Measurements from ENCODE around the gene PTH1R.

The PTH1R gene

GRCh38 chr3:46930945-46931403 lies 53.5 kb downstream of the PTH1R start:
- no peak for DNase-seq (ENCODE audit: low read depth)

- no peak for DNase-seq (ENCODE audit: low read depth)
Measured at GRCh38 chr3:46931631-46932331, 54.3 kb downstream of the PTH1R start.

DNA sequence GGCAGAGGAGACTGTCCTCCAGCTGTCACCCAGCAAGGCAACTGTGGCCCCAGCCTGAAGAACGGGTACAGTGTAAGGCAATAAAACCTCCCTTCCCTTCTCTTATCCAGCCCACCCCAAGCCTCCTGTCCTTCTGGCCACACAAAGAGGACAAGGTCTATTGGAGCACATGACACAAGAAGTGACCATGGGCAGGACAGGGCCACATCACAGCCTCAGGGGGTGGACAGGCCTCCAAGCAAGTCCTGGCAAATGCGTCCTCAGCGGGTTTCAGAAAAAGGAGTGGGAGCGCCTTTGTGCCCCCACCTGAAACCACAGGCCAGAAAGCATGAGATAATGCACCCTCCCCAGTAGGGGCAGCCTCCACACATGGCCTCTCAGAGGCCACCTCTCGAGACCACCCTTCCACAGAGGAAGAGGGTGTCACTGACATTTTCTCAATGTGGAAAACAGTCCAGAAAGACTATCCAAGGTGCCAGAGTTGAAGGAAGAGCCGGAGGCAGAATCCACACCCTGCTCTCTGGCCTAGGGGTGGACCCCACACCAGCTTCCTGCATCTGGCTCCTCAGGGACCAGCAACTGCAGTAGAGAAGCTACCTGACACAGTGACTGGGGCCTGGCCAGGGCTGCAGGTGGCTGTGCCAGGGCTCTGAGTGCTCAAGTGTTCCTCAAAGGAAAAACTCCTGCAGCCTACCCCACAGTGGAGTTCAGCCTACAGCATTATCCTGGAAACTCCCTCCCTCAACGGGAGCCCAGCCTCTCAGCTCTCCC lies 55.1 kb downstream of the PTH1R start:
- DNase-seq (ENCODE audit: low read depth), result no peak

DNA sequence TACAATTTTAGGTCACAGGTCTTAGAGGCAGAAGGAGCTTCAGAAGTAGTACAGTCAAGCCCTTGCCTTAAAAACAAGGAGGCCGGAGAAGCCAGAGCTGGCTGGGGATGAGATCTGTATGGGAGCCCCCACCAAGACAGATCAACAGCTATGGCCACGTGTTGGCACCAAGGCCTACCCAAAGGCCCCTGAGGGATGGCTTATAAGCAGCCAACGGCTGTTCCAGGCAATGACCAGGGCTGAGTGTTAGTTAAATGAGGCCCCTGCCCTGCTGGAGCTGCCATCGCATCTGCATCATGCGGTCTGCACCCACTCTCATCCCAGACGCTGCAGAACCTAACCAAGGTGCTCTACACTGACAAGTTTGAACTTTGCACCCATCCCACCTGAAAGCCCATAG lies 55.7 kb downstream of the PTH1R start:
- DNase-seq (ENCODE audit: low read depth), result no peak

GRCh38 chr3:46934072-46934471 lies 56.6 kb downstream of the PTH1R start:
- no peak for DNase-seq (ENCODE audit: low read depth)

GRCh38 chr3:46934498-46935167 lies 57.1 kb downstream of the PTH1R start:
- DNase-seq (ENCODE audit: low read depth), result no peak

GRCh38 chr3:46935168-46935858 lies 57.8 kb downstream of the PTH1R start:
- DNase-seq (ENCODE audit: low read depth), result no peak

DNA sequence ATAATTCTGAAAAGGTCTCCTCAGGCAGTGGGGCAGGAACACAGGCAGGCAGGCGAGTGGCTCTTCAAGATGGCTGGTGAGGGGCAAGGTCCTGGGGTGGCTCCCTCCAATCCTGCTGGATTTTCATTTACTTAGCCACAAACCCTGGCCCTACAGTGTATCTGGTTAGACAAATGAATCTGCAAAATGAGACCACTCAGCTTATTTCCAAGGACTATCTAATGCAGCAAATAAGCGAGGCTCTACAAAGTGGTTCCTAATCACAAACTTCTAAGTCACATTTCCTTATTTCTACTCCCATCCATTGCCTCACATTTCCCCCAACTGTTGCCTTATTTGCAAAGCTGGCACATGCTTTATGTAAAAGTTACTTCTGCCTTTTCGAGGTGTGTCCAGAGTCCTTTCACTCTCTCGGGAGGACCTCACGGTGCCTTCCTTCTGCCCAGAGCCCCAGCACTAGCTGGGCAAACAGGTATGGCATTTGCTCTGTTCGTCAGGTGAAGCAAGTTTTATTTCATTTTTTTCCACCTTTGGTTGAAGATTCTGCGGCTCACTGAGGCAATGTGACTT lies 58.6 kb downstream of the PTH1R start:
- DNase-seq (ENCODE audit: low read depth), result no peak

DNA sequence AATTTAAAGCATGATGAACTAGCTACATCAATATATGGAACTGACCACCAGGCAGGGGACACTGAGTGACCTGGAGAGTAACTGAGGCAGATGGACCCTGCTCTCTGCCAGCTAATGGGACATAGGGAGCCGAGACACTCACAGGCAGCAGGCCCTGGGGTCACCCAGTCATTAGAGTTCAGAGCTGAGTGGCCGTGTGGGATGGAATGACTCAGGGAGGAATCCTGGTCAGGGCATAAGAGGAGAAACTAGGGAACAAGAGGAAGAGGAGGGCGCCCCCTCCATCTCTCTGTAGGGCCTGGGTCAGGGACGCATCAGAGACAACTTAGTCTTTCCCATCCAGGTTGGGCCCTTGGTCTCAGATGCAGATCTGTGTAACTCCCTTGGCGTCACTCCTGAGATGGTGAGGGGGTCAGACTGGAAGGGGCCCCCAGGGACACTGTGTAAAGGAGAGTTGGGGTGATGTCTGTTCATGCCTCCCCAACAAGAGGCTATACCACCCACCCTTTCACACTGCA lies 59.3 kb downstream of the PTH1R start:
- DNase-seq (ENCODE audit: low read depth), result no peak

GRCh38 chr3:46938118-46938517 lies 60.6 kb downstream of the PTH1R start:
- DNase-seq (ENCODE audit: low read depth), result no peak

- no peak for DNase-seq (ENCODE audit: low read depth)
Measured at GRCh38 chr3:46939578-46940445, 62.3 kb downstream of the PTH1R start.

GRCh38 chr3:46942076-46942475 lies 64.6 kb downstream of the PTH1R start:
- DNase-seq (ENCODE audit: low read depth), result no peak

GRCh38 chr3:46942481-46943236 lies 65.1 kb downstream of the PTH1R start:
- no peak for DNase-seq (ENCODE audit: low read depth)

DNA sequence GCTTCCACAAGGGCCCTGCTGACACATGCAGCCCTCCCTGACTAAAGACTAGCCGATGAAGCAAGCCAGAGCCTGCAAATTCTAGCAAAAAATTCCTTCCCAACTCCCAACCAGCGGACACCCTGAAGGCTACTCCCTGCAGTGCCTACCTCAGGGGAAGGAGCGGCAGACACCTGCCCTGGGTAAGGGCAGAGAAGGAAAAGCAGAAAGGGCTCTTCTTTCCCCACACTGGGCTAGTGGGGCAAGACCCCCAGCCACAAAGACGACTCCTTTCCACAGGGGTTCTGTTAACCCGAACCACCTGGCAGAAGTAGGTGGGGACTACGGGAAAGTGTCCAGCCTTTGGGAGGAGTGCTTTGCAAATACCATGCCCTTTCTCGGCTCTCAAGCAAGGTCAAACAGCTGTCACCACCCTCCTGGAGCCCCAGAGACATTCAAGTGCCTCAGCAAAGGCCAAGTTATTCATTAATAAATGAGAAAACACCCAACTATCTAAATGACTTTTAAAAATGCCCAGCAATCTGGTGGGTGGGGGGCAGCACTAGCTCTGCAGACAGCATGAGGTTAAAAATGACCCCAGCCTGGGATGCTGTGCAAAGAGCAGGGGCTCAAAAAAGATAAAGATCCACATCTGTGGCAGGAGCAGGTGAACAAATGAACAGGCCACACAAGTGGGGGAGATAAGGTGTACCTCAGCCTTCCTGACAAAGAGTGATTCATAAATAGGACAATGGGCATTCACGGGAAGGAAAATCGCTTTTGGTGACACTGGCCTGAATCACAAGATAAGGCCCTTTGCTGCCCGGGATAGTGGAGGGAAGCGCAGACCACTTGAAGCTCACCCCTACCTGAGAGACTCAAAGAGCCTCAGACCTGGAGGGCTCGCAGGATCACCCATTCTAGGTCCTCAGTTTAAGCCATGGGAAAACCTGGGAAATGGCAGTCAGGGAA lies 66.0 kb downstream of the PTH1R start:
- DNase-seq (ENCODE audit: low read depth), result no peak

DNA sequence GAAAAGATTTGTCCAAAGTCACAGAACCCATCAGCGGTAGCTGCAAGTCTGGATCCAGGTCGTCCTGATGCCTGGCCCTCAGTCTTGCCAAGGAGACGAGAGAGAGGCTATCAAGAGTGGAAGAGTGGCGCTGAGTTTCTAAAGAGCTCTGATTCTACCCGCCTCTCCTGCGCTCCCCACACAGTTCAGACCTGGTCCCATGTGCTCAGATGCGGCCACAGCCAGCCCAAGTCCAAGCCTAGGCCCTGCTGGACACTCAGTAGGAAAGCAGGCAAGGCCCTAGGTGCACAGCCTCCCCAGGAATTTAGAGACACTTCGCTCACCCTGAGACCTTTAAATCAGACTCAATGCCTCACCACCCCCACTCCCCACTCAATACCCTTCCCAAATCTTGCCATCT lies 66.7 kb downstream of the PTH1R start:
- DNase-seq (ENCODE audit: low read depth), result no peak

DNA sequence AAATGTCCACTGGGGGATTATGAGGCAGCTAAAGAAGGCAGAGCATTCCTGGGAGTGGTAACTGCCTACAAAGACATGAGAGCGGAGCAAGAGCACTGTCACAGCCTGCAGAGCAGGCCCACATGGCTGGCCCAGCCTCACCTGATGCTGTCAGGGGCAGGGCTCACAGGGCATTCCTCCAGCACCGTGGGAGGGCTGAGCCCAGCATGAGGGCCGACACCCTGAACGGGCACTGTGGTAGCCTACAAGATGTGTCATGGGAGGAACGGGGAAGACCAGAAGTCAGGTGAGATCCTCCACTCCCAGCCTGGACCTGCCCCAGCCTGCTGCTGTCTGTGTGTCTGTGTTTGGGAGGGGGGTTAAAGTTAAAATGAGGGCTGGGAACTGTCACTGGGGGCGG lies 68.9 kb downstream of the PTH1R start:
- DNase-seq (ENCODE audit: low read depth), result no peak

DNA sequence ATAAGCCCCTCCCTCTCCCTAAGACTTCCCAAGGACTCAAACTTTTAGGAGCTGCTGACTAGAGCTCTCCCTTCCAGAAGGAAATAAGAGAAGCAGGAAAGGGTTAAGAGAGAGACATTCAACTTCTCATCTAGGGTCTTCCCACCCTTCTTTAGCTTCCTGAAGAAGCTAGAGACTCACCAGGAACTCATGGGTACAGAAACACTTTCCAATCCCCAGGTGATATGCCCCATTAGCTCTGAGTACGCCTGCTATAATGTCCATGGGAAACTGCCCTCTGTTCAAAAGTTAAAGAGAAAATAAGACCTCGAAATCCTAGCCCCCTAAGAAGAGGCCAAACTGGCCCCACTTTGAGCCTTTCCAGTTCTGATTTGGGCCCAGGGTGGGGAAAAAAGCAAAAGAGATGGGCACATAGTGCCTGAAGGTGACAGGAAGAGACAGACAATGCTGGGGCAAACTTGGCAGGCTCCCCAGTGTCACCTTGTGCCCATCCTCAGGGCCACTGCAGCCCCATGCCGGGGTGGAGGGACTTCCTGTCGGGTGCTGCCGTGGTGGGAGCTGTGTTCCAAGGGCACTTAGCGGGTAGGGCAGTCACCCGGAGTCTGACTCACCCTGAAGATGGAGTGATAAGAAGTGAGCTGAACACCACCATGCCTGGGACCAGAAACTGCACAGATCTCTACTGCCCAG lies 69.5 kb downstream of the PTH1R start:
- peak; percentile 57 for DNase-seq (ENCODE audit: low read depth)

- DNase-seq (ENCODE audit: low read depth), result no peak
Measured at GRCh38 chr3:46947546-46947901, 70.0 kb downstream of the PTH1R start.
